Activated B cell treated with CpG ODN at 0.5 μM for 24 hours (primary cell): ENCODE measurements around the gene ALS2CL. TPM values are rescaled to one million over a fixed set of nuclear protein-coding genes. Genes with fewer than 3 reads are reported as not detected.

ENCODE experiments used
- ATAC-seq: fragments of 200-7000 bp; cut with Tn5 transposase; one replicate; pipeline ENCODE4 v1.10.0; 2021; ENCODE audit warnings: low read depth, mild to moderate bottlenecking, moderate library complexity
- CTCF ChIA-PET: fragments of 350-600 bp; sonication (Branson Sonifier 250); formaldehyde crosslinking; loops from one replicate; lab custom pipeline; 2021; ENCODE audit warnings: antibody characterized with exemption; lab: Charles Lee
- POLR2A ChIA-PET: fragments of 350-600 bp; sonication (Branson Sonifier 250); formaldehyde crosslinking; loops from one replicate; lab custom pipeline; 2021; ENCODE audit warnings: antibody characterized with exemption; lab: Charles Lee
- DNase-seq: peaks from one replicate; pipeline ENCODE4 v3.0.0; 2022
- H3K27ac Mint-ChIP-seq: one replicate; pipeline ENCODE4 v1.8.0; 2020; ENCODE audit warnings: mixed read lengths
- H3K27me3 Mint-ChIP-seq: one replicate; pipeline ENCODE4 v1.8.0; 2021; ENCODE audit warnings: mixed read lengths
- H3K36me3 Mint-ChIP-seq: one replicate; pipeline ENCODE4 v1.8.0; 2021; ENCODE audit warnings: low read depth, mixed read lengths
- H3K4me1 Mint-ChIP-seq: one replicate; pipeline ENCODE4 v1.8.0; 2021; ENCODE audit warnings: mixed read lengths
- H3K4me3 Mint-ChIP-seq: one replicate; pipeline ENCODE4 v1.8.0; 2020; ENCODE audit warnings: mild to moderate bottlenecking, mixed read lengths
- H3K9me3 Mint-ChIP-seq: one replicate; pipeline ENCODE4 v1.8.0; 2020; ENCODE audit warnings: mixed read lengths
- CTCF ChIP-seq: fragments of 200-600 bp; IDR thresholded peaks from one replicate; pipeline ENCODE4 v1.8.0; 2022; ENCODE audit warnings: antibody characterized with exemption, mild to moderate bottlenecking
- intact Hi-C: fragments of 100-400 bp; cut with micrococcal nuclease; formaldehyde crosslinking; loops from one replicate; pipeline ENCODE4 v1.15.1; 2024
- total RNA-seq: library from RNA; stranded (reverse); gene quantifications from 2 replicates; pipeline ENCODE4 v1.2.3, GENCODE V29; 2022

Gene ALS2CL
- total RNA-seq, 1 donor from 2014 or later = 1.6 TPM

GRCh38 chr3:46677411-46677726 lies 16.1 kb downstream of the ALS2CL start:
- POLR2A ChIA-PET = no interaction called here
- no peaks in the 10 kb centered on the region for H3K36me3 Mint-ChIP-seq
- no peak for TF ChIP-seq CTCF
- peaks cover 8% of the 10 kb centered on the region for H3K27me3 Mint-ChIP-seq
- no peak for DNase-seq
- H3K4me1 Mint-ChIP-seq = no peaks in the 10 kb centered on the region
- CTCF ChIA-PET = no interaction called here
- ATAC-seq = no peak
- no peaks in the 10 kb centered on the region for H3K9me3 Mint-ChIP-seq
- H3K4me3 Mint-ChIP-seq = no peak overlapping the region
- no peak overlapping the region for H3K27ac Mint-ChIP-seq
- intact Hi-C loops = no loop called here

- POLR2A ChIA-PET = no interaction called here
- Mint-ChIP-seq H3K4me1 (no peaks in the 10 kb centered on the region), H3K27me3 (peaks cover 8% of the 10 kb centered on the region), H3K36me3 (no peaks in the 10 kb centered on the region), H3K4me3 (no peak overlapping the region), H3K27ac (no peak overlapping the region), H3K9me3 (no peaks in the 10 kb centered on the region)
- DNase-seq (no peak), ATAC-seq (no peak)
- intact Hi-C loops = no loop called here
- no peak for TF ChIP-seq CTCF
- CTCF ChIA-PET = no interaction called here
These were observed 16.7 kb downstream of the ALS2CL start for GRCh38 chr3:46676601-46677410.

GRCh38 chr3:46675843-46676567 lies 17.5 kb downstream of the ALS2CL start:
- Mint-ChIP-seq H3K36me3 (no peaks in the 10 kb centered on the region), H3K27ac (no peak overlapping the region), H3K4me1 (no peaks in the 10 kb centered on the region), H3K4me3 (no peak overlapping the region), H3K27me3 (peaks cover 8% of the 10 kb centered on the region), H3K9me3 (no peaks in the 10 kb centered on the region)
- DNase-seq (no peak), ATAC-seq (no peak)
- no peak for TF ChIP-seq CTCF
- intact Hi-C loops = no loop called here
- POLR2A ChIA-PET = no interaction called here
- CTCF ChIA-PET = no interaction called here

GRCh38 chr3:46675426-46675825 lies 18.1 kb downstream of the ALS2CL start:
- Mint-ChIP-seq H3K4me1 (no peaks in the 10 kb centered on the region), H3K36me3 (no peaks in the 10 kb centered on the region), H3K4me3 (no peak overlapping the region), H3K27me3 (peaks cover 8% of the 10 kb centered on the region), H3K9me3 (no peaks in the 10 kb centered on the region), H3K27ac (no peak overlapping the region)
- ATAC-seq (no peak), DNase-seq (no peak)
- ChIA-PET CTCF (no interaction called here), POLR2A (no interaction called here)
- intact Hi-C loops = no loop called here
- TF ChIP-seq CTCF = no peak

GRCh38 chr3:46674031-46674845 lies 19.2 kb downstream of the ALS2CL start:
- H3K27me3 Mint-ChIP-seq = peaks cover 8% of the 10 kb centered on the region
- no peak for TF ChIP-seq CTCF
- intact Hi-C loops = no loop called here
- DNase-seq (no peak), ATAC-seq (no peak)
- POLR2A ChIA-PET = no interaction called here
- no peaks in the 10 kb centered on the region for H3K4me1 Mint-ChIP-seq
- CTCF ChIA-PET = no interaction called here
- no peak overlapping the region for H3K4me3 Mint-ChIP-seq
- no peak overlapping the region for H3K27ac Mint-ChIP-seq
- no peaks in the 10 kb centered on the region for H3K9me3 Mint-ChIP-seq
- H3K36me3 Mint-ChIP-seq = no peaks in the 10 kb centered on the region
